GM19438 (cell line): ENCODE measurements around the gene DPP4.

Experiments
- ATAC-seq: cut with Tn5 transposase; IDR thresholded peaks from one replicate; pipeline ENCODE4 v1.9.1; 2021; ENCODE audit warnings: low read depth; ENCODE audit not compliant: unreplicated experiment

The DPP4 gene

DNA sequence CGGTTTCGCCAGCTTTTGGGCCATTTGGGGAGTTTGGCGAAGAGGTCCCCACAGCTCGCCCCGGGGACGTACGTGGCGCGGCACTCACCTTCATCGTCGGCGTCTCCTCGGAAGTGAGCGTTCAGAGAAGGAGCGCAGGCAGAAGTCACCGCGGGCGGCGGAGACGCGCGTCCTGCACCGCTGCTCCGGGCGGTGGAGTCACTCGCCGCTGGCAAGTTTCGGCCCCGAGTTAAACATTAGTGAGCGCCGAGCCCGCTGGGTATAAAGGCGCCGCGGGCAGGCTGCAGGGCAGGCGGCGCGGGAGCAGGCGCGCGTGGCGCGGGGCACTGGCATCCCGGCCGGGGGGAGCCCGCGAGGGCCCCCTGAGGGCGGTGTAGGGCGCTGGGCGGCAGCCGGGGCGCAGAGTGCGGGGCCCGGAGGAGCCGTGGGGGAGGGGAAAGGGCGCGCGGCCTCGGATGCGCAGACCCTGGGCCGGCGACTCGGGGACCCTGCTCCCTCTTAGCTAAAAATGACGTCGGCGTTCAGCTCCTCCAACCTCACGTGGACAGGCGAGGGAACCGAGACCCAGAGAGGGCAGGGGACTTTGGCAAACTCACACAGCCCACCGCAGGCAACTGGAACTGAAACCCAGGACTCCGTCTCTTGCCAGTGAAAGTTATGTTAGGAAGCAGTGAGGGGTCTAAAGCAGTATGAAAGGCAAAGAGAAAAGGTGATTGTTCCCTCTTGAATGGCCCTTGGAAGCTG is at the start of gene DPP4:
Gene DPP4 (minus strand): TSS at position 328 of the 744 bp plus-strand sequence. CDS start 234 bp downstream, at position 94.
- ATAC-seq, result peak; percentile 94

DNA sequence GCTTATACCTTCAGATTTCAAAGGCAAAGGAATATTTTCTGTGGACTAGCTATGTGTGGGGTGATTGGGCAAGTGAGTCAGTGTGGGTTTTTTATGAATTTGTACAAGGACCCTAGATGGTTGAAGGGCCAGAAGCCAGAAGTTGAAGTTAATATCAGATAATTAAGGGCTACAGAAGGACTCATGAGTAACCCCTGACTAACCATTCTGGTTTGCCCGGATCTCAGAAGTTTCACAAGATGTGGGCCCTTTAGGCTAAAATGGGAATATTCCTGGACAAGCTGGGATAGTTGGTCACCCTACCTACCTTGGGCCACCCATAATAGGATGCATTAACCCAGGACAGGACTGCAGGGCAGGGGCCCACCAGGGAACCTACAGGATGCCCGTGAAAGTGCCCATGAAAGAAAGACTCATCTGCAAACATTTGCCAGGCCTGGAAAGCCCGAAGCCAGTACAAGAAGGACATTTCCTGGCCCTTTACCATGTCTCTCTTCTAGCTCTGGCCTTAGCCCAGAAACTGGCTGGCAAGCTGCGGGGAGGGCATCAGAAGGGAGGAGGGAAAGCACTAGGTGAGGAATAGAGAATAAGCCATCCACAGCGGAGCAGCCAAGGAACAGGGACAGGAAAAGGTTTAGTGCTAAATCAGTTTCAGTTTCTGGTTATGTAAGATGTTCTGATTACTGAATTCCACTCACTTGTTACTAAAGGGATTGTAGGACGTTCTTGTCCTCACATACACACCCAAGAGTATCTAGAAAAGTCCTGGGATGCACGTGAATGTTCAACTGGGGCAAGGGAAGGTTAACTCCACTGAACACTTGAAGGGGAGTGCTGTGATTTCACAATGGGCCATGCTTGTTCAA is 44.4 kb upstream of the DPP4 start:
- ATAC-seq, result no peak

DNA sequence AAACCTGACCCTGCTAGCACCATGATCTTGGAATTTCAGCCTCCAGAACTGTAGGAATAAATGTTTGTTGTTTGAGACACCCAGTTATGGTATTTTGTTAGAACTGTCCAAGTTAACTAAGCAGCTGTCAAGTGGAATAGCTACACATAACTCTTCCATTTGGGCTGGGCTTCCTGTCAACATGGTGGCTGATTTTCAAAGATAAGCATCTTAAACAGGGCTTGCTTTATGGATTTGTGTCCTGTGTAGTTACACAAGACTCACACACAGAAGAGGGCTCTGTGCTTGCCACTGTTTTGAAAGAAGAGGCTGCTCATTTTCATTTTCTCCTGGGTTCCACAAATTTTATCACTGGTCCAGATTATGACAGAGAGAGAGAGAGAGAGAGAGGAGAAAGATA is 42.3 kb upstream of the DPP4 start:
- ATAC-seq, result no peak

DNA sequence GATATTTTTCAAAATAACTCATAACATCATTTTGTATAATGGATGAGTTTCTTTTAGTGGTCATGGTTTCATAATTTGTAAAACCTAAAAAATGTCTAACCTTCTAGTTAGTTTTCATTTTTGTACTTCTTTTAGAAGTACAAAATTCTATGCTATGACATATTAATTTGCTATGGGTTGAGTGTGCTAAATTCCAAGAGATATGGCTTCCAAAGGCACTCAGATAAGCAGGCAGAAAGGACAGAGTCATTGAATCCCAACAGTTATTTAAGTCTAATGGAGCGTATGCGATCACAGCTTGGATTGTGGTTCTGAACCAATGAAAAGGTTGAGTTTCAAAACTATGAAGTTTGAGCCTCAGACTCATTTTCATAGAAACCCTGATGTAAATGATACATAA is 41.1 kb upstream of the DPP4 start:
- no peak for ATAC-seq

DNA sequence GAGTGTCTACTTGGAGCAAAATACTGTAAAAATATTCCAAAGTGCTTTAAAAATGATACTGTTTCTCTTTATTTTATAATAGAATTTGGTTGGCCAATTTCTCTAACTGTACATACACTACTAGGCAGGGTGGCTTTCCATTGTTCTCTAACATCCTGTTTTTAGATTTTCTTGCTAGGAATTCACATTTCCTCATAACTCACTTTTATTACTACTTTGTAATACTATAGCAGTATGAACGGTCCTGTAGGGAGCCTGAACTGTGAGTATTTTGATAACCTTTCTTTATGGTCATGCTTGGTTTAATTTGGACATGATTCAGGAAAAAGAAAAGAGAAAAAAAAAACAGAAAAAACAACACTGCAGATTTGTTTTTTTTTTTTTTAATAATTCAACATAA is 40.3 kb upstream of the DPP4 start:
- no peak for ATAC-seq

DNA sequence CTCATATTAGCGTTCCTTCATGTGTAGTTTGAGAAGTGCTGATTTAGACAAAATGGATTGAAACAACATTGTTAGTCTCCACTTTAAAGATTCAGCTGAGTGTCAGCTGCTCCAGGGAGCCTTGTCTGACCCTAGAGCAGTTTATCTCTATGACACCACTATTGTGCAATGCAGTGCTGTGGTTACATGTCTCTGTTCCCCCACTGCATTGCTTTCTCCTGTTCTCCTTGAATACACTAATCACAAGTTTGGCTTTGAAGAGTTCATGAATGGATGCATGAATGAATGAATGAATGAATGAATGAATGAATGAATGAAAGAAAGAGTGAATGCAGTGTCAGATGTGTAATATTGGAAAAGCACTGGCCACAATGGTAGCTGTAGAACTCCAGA is 39.8 kb upstream of the DPP4 start:
- ATAC-seq, result no peak

DNA sequence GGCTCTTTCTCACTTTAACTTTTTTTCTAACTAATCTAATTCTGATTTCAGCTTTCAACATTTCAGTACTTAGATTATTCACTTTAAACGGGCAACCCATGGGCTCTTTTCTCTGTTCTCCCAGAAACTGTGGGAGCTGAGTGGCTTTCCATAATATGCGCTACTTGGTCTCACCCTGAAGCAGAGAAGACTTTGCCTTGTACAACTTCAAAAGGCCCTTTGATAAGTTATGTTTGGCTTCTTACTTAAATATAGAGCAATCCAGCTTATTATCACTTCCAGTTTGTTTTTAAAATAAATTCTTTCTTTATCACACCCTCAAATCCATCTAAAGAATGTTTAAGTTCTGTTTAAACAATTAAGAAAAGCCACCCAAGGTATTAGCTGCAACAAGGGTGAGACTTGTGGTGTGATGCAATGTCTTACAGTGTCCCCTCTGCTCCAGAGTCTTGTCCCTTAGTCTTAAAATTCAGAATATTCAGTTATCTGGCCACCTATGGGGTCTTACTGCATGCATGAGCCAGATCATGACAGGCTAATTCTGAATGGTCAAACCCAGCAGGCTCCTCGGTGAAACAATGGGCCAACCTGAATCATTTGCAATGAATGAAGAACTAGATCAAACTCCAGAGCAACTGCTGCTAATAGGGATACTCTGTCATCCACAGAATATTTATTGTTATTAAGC is 39.2 kb upstream of the DPP4 start:
- no peak for ATAC-seq

DNA sequence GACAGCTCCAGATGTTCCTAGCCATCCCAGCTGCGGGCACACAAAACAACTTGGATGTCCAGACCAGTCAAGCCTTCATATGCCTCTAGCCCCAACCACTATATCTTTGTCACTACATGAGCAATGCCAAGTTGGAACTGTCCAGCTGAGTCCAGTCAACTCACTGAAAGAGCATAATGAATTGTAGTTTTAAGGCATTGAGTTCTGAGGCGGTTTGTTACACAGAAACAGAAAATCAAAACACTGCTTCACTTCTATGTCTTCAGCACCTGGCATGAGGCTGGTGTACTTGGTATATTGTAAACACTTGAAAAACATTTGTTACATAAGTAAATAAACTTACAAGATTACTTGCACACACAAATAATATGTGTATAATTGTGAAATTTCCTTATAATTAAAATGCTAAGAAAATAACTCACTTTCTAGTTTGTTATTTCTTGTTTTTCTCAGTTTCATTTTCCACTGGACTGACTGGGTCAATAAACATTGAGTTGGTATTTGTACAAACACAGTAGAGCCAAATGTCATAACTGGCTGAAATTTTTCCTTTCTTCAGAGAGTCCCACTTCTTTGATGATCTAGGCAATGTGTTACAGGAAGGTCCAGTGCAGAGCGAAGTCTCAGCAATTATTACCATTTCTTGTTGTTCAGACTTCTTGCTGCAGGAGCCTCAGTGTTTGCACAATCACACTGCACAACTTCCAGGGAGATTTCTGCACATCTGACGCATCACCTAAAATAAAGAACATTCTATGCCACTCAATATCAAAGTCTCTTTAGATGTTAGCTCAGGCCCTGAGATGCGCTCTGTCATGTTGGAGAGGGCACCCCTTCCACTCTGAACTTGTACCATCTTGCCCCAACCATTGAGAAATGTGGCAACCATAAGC is 38.2 kb upstream of the DPP4 start:
- no peak for ATAC-seq

DNA sequence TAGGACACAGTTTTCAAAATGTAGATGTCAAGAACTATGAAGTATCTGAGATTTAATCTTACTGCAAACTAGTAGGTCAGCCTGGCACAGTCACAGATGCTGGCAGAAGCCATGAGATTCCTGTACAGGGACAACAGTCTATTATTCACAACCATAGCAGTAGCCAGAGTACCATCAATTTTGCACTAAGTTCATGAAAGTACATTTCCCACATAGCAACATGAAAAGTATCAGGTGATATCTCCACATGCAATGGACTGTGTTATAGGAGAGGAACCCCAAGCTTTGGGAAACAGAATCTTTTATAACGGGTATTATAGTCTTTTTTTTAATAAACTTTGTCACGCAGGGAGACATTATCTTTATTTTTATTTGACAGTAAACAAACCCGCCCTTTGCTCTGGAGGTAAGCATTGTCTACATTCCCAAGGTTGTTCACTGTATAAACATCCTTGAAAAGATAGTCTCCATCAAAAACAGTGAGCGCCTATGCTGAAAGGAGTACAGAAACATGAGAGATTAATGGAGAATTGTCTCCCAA is 33.4 kb upstream of the DPP4 start:
- ATAC-seq, result no peak

DNA sequence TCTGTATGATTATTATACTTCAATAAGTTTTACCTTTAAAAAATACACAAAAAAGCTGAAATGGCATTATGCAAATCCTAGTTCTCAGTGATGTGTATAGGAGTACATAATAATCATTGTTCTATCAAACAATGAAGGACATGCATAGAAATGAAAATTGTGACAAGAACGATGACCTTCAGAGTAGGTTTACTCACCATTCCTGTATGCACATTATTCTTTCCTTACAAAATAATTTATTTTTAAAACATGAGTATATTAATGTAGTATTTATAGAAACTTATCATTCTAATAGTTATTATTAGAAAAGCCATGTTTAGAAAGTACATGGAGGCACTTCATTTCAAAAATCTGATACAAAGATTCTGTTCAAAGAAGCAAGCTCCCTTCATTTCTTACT is 32.7 kb upstream of the DPP4 start:
- no peak for ATAC-seq

DNA sequence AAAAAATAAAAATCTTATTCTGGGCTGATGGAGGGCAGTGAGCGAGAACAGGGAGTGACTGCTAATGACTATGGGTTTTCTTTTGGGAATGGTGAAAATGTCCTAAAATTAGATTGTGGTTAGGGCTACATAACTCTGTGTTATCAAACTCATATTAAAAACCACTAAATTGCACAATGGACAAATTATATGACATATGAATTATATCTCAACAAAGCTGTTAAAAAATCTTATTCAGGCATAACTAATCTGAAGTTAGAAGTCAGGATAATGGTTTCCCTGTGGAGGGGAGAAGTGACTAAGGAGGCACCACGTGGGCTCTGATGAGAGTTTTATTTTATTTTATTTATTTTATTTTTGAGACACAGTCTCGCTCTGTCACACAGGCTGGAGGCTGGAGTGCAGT is 32.1 kb upstream of the DPP4 start:
- ATAC-seq, result no peak

DNA sequence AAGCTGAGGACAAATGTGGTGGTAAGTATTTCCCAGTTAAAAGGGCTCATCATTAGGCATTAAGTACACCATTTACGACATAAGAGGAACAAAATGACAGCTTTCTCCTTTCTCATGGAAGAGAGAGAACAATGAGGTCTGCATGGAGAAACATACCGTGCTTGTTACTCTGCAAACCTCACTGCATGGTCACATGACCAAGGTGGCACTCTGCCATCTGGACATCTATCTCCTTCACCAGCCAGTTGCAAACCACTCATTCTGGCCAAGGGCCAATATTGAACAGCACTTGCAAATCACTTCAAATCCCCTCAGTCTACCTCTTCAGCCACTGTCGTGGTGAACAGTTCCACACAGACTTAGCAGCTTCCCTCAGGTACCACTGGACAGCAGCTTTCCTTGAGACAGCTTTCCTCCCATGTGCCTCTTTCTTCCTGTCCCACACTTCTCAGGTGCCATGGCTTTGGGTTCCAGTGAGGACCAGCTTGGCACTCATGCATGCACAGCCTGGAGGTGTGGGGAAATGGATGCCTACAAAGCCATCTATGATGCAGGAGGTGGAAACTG is 29.5 kb upstream of the DPP4 start:
- no peak for ATAC-seq

DNA sequence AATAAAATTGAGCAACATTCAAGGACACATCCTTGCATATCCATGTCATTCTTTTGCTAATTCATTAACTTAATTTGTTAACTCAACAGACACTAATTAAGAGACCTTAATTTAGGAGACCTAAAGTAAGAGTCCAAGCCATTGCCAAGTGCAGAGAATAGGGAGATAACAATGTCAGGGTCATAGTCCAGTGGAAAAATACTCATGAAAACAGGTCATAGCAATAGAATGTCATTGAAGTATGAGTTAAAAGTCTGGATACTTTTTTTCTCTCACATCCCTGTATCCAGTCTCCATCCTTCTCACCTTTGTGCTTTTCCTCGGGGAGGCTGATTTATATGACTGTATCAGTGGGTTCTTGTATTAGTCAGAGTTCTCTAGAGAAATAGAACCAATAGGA is 26.6 kb upstream of the DPP4 start:
- no peak for ATAC-seq

DNA sequence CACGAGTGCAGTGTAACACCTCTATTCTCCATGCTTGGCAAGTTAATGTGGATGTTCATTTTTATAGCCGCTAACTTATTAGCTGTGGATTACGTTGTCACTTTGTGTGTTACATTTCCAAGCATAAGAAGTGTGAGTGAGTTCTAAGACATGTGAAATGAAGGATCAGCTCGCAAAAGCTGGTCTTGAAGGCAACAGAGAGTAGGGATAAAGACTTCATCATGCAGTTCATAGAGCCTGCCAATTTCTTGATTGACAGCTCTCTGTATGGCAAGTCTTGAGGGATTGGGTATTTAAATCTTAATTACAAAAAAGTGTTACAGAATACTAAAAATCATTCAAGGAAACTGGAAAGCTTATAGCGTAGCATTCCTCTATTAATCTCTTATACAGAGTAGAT is 25.8 kb upstream of the DPP4 start:
- no peak for ATAC-seq

DNA sequence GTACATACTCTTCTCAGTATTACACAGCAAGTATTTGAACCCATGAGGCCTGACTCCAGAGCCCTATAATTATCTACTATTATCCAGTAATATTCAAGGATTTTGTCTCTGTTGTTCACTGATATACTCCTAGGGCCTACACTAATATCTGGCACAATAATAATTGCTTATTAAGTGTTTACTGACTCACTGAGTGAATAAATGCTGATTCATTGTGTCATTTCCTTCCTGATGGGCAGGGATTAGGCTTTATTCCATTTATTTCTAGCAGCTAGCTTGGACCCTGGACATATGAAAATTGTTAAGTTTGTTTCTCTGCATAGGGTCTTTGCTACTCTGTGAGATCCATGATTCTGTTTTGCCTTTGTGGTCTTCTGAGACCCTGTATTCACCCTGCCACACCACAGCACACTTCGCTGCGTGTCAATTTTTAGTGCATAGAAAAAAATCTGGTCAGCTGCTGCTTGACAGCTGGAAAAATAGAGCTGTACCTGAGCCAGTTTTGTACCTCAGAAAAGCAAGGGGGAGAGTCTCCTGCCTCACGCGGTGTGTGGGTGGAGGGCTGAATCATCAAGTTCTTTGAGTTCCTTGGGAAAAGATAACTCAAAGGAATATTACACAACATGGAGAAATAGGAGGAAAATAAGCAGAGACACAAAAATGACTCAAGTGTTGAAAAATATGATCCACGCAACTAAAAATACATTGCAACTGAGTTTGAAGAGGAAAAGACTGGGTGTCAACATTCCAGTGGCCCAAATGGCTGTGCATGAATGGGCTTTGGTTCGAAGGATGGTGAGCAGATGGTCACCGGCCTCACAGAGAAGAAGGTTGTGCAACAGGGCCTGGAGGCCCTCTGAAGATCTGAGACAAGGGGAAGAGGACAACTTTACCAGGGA is 18.9 kb upstream of the DPP4 start:
- no peak for ATAC-seq

DNA sequence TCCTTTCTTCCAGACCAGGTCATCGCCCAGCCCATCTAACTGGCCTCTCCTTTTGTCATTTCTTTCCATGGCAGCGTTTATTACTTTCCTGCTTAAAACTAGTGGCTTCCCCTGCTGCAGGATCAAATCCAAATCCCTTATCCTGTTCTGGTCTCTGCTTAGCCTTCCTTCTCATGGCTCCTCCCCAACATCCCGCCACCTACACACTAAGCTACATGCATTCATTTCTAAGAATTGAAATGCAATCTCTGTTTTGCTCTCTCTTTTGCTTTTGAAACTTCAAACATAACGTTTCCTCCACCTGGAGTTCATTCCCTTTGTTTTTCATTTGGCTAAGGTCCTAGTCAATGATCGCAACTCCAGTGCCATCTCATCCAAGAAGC is 18.0 kb upstream of the DPP4 start:
- no peak for ATAC-seq

DNA sequence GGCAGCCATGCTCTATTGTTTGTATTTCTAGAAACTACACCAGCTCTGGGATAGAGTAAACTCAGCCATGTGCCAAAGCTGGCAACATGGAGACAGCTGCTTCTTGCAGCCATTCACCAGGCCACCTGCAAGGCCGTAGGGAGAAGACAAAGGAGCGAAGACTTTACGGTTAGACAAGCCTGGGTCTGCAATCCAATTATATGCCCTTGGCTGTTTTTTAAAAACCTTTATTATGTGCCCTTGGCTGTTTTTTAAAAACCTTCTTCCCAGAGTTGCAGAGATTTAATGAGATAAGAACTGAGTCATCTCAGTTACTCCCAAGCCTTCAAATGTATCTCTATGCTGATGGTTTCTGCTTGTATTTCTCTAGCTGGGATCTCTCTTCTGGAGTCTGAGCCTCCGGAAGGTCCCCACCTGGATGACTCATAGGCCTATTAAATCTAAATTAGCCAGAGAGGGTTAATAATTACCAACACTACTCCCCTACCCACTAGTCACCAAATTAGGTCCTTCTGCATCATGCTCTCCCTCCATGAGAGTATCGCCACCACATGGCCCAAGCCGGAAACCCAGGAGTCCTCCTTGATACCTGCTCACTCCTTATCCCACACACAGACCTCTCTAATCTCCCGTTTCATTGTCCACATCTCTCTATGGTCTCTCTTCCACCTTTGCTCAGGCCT is 17.5 kb upstream of the DPP4 start:
- no peak for ATAC-seq

DNA sequence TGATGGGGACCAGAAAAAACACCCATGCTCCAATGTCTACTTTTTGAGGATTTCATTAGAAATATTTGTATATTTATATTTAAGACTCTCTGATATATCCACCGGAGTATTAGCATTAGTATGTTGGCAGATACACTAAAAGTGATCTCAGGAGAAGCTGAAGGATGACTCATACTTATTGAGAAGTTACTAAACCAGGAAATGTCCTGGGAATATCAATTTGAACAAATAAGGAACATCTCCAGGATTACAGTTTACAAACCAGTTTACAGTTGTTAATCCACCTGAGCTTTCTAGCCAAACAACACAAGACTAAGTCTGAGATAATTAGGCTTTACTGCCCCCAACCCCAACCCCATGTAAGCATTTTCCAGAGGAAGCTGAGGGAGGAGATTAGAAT is 16.1 kb upstream of the DPP4 start:
- ATAC-seq, result no peak
